ENCODE data around the gene PTBP3.

DNA sequence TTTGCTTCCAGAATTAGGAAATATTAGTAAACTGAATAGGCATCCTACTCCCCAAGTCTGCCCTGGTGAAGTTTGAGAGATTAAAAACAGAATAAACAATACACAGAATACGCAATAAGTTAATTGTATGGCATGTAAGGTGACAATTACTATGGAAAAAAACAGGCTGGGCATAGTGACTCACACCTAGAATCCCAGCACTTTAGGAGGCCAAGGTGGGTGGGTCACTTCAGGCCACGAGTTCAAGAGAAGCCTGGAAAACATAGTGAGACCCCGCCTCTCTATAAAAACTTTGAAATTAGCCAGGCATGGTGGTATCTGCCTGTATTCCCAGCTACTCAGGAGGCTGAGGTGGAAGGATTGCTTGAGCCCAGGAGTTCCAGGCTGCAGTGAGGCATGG lies 94.1 kb downstream of the PTBP3 start:
- TF ChIP-seq GATA1 (IDR thresholded peaks at IDR 0.05; ENCODE audit: low read depth, low read length) (no peak), POLR2A (IDR thresholded peaks at IDR 0.05; ENCODE audit: low read length) (no peak)

Data from erythroblast (primary cell).